Tibial nerve (tissue), 4 donors: ENCODE measurements around the gene DUSP1. TPM values are rescaled to one million over a fixed set of nuclear protein-coding genes. Genes with fewer than 3 reads are reported as not detected.

ENCODE experiments used
- DNase-seq, 2 donors: peaks; one replicate each; pipeline ENCODE4 v3.0.0-alpha.2; 2019; ENCODE audit warnings: low spot score in 2 of 2
- H3K27ac ChIP-seq, 4 donors: fragments of 200-600 bp; sonication (generic) in 3 of 4; one replicate each; pipeline ENCODE4 v1.5.1; 2017 to 2019; ENCODE audit warnings: mild to moderate bottlenecking in 1 of 4
- H3K27me3 ChIP-seq, 2 donors: fragments of 200-600 bp; sonication (generic) in 1 of 2; one replicate each; pipeline versions ENCODE4 v1.5.1 to v1.6.0; 2017 to 2019
- H3K36me3 ChIP-seq, 3 donors: fragments of 200-600 bp; sonication (generic); one replicate each; pipeline ENCODE4 v1.5.1; 2018 to 2019
- H3K4me1 ChIP-seq, 4 donors: fragments of 200-600 bp; sonication (generic) in 3 of 4; one replicate each; pipeline ENCODE4 v1.5.1; 2017 to 2019
- H3K4me3 ChIP-seq, 4 donors: fragments of 200-600 bp; sonication (generic) in 3 of 4; one replicate each; pipeline ENCODE4 v1.5.1; 2017 to 2019; ENCODE audit warnings: mild to moderate bottlenecking in 1 of 4, moderate library complexity in 1 of 4
- H3K9me3 ChIP-seq, 4 donors: fragments of 200-600 bp; sonication (generic) in 3 of 4; one replicate each; pipeline ENCODE4 v1.5.1; 2017 to 2019
- CTCF ChIP-seq, 5 experiments: fragments of 200-600 bp in 3 of 5; fragments of 450-650 bp in 2 of 5; sonication (generic) in 3 of 5; IDR thresholded peaks; one replicate each; pipeline ENCODE4 v1.5.1; 2016 to 2019; ENCODE audit warnings: antibody characterized with exemption in 5 of 5, mild to moderate bottlenecking in 3 of 5, moderate library complexity in 2 of 5
- EP300 ChIP-seq, 2 donors: sonication (generic); formaldehyde crosslinking; IDR thresholded peaks; one replicate each; pipeline ENCODE4 v1.6.1; 2017; ENCODE audit warnings: antibody characterized with exemption in 2 of 2, mild to moderate bottlenecking in 1 of 2
- POLR2A ChIP-seq, 2 donors: fragments of 450-650 bp; IDR thresholded peaks; one replicate each; pipeline ENCODE4 v1.6.1; 2017; ENCODE audit warnings: antibody characterized with exemption in 2 of 2, mild to moderate bottlenecking in 2 of 2, moderate library complexity in 2 of 2
- WGBS, 2 donors: methylation state at CpG; one replicate each; pipeline ENCODE4 v1.1.5; 2018; 5-methylcytosine and 5-hydroxymethylcytosine counted together
- total RNA-seq, 4 donors: library from RNA; depleted of rRNA; stranded (reverse); fragments of >200 nt; gene quantifications; one replicate each; pipeline ENCODE4 v1.1.0, GENCODE V29; 2016

DUSP1 gene
- total RNA-seq, 4 donors from 2014 or later: 1,787 to 2,412 (median 1,885) TPM

DNA sequence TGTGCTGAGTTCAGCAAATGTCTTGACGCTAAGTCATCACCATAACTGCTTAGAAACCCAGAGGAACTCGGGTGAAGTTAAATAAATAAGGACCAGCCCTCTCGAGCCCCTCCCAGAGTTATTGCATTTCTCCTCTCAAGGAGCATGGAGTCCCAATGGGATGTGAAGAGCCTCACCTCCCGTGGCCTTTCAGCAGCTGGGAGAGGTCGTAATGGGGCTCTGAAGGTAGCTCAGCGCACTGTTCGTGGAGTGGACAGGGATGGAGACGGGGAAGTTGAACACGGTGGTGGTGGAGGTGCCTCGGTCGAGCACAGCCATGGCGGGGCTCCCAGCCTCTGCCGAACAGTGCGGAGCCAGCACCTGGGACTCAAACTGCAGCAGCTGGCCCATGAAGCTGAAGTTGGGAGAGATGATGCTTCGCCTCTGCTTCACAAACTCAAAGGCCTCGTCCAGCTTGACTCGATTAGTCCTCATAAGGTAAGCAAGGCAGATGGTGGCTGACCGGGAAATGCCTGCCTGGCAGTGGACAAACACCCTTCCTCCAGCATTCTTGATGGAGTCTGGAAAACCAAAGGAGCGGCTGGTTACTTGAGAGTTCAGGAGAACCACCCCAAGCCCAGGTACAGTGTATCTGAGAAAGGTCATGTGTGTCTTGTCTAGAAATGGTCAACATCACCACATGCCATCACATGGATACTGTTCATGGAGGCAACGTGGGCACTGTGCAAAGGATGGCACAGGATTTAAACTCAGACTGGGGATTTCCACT, 2.2 kb downstream of the DUSP1 start:
- H3K27ac ChIP-seq: peak overlapping the region; percentile 97 to 99 (median 99)
- H3K27me3 ChIP-seq: no peaks in the 10 kb centered on the region
- no peaks in the 10 kb centered on the region for H3K9me3 ChIP-seq
- WGBS, 2 donors: 50 to 51% methylated on average over 20 of the region's 20 CpGs
- TF ChIP-seq CTCF (IDR thresholded peaks at IDR 0.05) (no peak), POLR2A (IDR thresholded peaks at IDR 0.05) (peak in 1 of 2 donors; percentile 33), EP300 (IDR thresholded peaks at IDR 0.05) (peak in 1 of 2 donors; percentile 83)
- peak in 1 of 2 donors; percentile 52 for DNase-seq
- peak overlapping the region; percentile 65 to 98 (median 86) for H3K4me3 ChIP-seq
- peaks cover 0 to 70% (median 42%) of the 10 kb centered on the region in 4 donors for H3K4me1 ChIP-seq
- H3K36me3 ChIP-seq: peaks cover 9 to 29% (median 23%) of the 10 kb centered on the region in 3 donors

GRCh38 chr5:172768098-172768572, 2.9 kb downstream of the DUSP1 start:
- Histone ChIP-seq H3K4me1 (peaks cover 0 to 64% (median 35%) of the 10 kb centered on the region in 4 donors), H3K27ac (peak overlapping the region; percentile 97 to 99 (median 99)), H3K36me3 (peaks cover 9 to 29% (median 23%) of the 10 kb centered on the region in 3 donors), H3K27me3 (no peaks in the 10 kb centered on the region), H3K4me3 (peak overlapping the region; percentile 65 to 98 (median 86)), H3K9me3 (no peaks in the 10 kb centered on the region)
- DNase-seq: no peak
- 32 to 43% methylated on average over 5 of the region's 5 CpGs for WGBS, 2 donors
- no peak for TF ChIP-seq POLR2A (IDR thresholded peaks at IDR 0.05)
- TF ChIP-seq CTCF (IDR thresholded peaks at IDR 0.05): no peak
- TF ChIP-seq EP300 (IDR thresholded peaks at IDR 0.05): no peak

DNA sequence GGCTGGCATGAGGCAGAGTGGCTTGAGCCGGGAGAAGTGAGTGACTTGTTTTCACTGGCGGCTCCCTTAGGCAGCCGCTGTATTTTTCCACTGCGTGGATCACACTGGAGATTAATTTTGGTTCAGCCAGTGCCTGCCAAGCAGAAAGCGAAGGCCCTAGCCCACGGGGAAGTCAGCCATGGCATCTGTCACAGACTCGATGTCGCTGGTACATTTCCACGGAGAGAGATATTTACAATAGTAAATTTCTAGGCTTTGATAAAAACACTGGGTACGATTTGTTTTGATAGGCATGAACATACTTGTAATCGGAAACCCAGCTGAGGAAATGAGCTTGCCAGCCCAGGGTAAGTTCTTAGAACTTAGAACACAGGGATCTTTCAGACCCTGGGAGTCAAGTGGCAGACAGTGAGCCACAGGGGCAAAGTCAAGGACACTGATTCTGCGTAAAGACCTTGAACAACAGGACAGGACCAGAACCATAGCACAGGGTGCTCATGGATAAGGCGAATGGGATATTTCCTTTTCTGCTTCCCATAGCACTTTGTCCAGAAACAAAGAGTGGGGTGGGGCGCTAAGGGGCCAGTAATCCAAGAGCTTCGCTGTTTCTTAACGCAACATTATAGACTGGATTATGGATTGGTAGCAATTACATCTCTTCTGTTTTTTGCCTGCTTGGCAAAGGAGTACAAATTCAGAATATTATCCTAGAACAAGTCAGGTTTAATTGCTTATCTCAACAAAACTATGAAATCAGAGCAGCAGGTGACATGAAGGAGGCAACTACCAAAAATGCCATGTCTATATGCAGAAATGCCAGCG, 4.5 kb downstream of the DUSP1 start:
- 11 to 13% methylated on average over 17 of the region's 17 CpGs for WGBS, 2 donors
- peak; percentile 71 to 89 for DNase-seq
- TF ChIP-seq EP300 (IDR thresholded peaks at IDR 0.05) (peak; percentile 82 to 96), CTCF (IDR thresholded peaks at IDR 0.05) (no peak), POLR2A (IDR thresholded peaks at IDR 0.05) (peak in 1 of 2 donors; percentile 50)
- Histone ChIP-seq H3K27ac (peak overlapping the region; percentile 94 to 99 (median 98)), H3K4me1 (peaks cover 0 to 48% (median 26%) of the 10 kb centered on the region in 4 donors), H3K4me3 (peak overlapping the region; percentile 10 to 98 (median 74)), H3K36me3 (peaks cover 9 to 29% (median 23%) of the 10 kb centered on the region in 3 donors), H3K27me3 (no peaks in the 10 kb centered on the region), H3K9me3 (no peaks in the 10 kb centered on the region)

GRCh38 chr5:172765766-172766286, 5.2 kb downstream of the DUSP1 start:
- WGBS, 2 donors: 10 to 11% methylated on average over 4 of the region's 4 CpGs
- peak in 1 of 2 donors; percentile 57 for DNase-seq
- Histone ChIP-seq H3K4me3 (peak overlapping the region in 3 of 4 donors; percentile 10 to 82 (median 65)), H3K9me3 (no peaks in the 10 kb centered on the region), H3K27me3 (no peaks in the 10 kb centered on the region), H3K4me1 (peaks cover 0 to 47% (median 26%) of the 10 kb centered on the region in 4 donors), H3K36me3 (peaks cover 9 to 29% (median 23%) of the 10 kb centered on the region in 3 donors), H3K27ac (peak overlapping the region; percentile 94 to 99 (median 98))
- TF ChIP-seq CTCF (IDR thresholded peaks at IDR 0.05) (no peak), POLR2A (IDR thresholded peaks at IDR 0.05) (no peak), EP300 (IDR thresholded peaks at IDR 0.05) (no peak)
